Parathyroid adenoma (tissue), 2 donors: Measurements from ENCODE around the gene DIAPH3.

Experiments
- H2AFZ ChIP-seq: fragments of 300-600 bp; sonication (generic); one replicate; pipeline ENCODE4 v1.7.0; 2017; ENCODE audit warnings: antibody characterized with exemption, mild to moderate bottlenecking
- H3K27ac ChIP-seq: fragments of 300-600 bp; sonication (generic); one replicate; pipeline ENCODE4 v1.7.0; 2017
- H3K27me3 ChIP-seq: fragments of 300-600 bp; sonication (generic); one replicate; pipeline ENCODE4 v1.7.0; 2017; ENCODE audit warnings: low read length; ENCODE audit not compliant: control insufficient read depth, insufficient read depth
- H3K36me3 ChIP-seq: fragments of 300-600 bp; sonication (generic); one replicate; pipeline ENCODE4 v1.7.0; 2017; ENCODE audit warnings: low read length; ENCODE audit not compliant: control insufficient read depth, insufficient read depth
- H3K4me1 ChIP-seq: fragments of 300-600 bp; sonication (generic); one replicate; pipeline ENCODE4 v1.7.0; 2017; ENCODE audit warnings: control low read depth
- H3K4me2 ChIP-seq: fragments of 300-600 bp; sonication (generic); one replicate; pipeline ENCODE4 v1.7.0; 2017; ENCODE audit warnings: low read length
- H3K4me3 ChIP-seq: fragments of 300-600 bp; sonication (generic); one replicate; pipeline ENCODE4 v1.7.0; 2017; ENCODE audit warnings: low read depth, low read length
- H3K79me2 ChIP-seq: fragments of 300-600 bp; sonication (generic); one replicate; pipeline ENCODE4 v1.7.0; 2017; ENCODE audit warnings: control low read depth
- H3K9ac ChIP-seq: fragments of 300-600 bp; sonication (generic); one replicate; pipeline ENCODE4 v1.7.0; 2017; ENCODE audit warnings: mild to moderate bottlenecking
- H3K9me3 ChIP-seq: fragments of 300-600 bp; sonication (generic); one replicate; pipeline ENCODE4 v1.7.0; 2017; ENCODE audit warnings: low read length; ENCODE audit not compliant: control insufficient read depth
- TF ChIP-seq, protein P1 (sequence below): fragments of 300-600 bp; sonication (generic); IDR thresholded peaks from one replicate; pipeline ENCODE4 v1.7.0; 2017; ENCODE audit warnings: antibody characterized with exemption, mild to moderate bottlenecking
- donor health status: primary hyperparathyroidism.

DIAPH3 gene

GRCh38 chr13:59914556-59914955 is 249.2 kb downstream of the DIAPH3 start:
- TF ChIP-seq, protein P1, sequence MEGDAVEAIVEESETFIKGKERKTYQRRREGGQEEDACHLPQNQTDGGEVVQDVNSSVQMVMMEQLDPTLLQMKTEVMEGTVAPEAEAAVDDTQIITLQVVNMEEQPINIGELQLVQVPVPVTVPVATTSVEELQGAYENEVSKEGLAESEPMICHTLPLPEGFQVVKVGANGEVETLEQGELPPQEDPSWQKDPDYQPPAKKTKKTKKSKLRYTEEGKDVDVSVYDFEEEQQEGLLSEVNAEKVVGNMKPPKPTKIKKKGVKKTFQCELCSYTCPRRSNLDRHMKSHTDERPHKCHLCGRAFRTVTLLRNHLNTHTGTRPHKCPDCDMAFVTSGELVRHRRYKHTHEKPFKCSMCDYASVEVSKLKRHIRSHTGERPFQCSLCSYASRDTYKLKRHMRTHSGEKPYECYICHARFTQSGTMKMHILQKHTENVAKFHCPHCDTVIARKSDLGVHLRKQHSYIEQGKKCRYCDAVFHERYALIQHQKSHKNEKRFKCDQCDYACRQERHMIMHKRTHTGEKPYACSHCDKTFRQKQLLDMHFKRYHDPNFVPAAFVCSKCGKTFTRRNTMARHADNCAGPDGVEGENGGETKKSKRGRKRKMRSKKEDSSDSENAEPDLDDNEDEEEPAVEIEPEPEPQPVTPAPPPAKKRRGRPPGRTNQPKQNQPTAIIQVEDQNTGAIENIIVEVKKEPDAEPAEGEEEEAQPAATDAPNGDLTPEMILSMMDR = no peak
- H3K79me2 ChIP-seq = no peaks in the 10 kb centered on the region

GRCh38 chr13:59906413-59907049 is 257.2 kb downstream of the DIAPH3 start:
- Histone ChIP-seq H3K79me2 (no peaks in the 10 kb centered on the region), H3K27me3 (no peaks in the 10 kb centered on the region), H3K36me3 (no peaks in the 10 kb centered on the region), H3K4me1 (no peaks in the 10 kb centered on the region), H3K27ac (no peak overlapping the region), H3K4me3 (no peak overlapping the region), H3K9ac (no peak overlapping the region), H3K4me2 (no peak overlapping the region), H3K9me3 (no peaks in the 10 kb centered on the region), H2AFZ (peak overlapping the region; percentile 45)
- TF ChIP-seq, protein P1 = peak; percentile 52

More at GRCh38 chr13:59914556-59914955, 249.2 kb downstream of the DIAPH3 start:
- Histone ChIP-seq H3K27ac (no peak overlapping the region), H3K9ac (no peak overlapping the region), H3K27me3 (no peaks in the 10 kb centered on the region), H2AFZ (no peak overlapping the region), H3K4me3 (no peak overlapping the region), H3K4me1 (no peaks in the 10 kb centered on the region), H3K4me2 (no peak overlapping the region), H3K36me3 (no peaks in the 10 kb centered on the region), H3K9me3 (no peaks in the 10 kb centered on the region)

DNA sequence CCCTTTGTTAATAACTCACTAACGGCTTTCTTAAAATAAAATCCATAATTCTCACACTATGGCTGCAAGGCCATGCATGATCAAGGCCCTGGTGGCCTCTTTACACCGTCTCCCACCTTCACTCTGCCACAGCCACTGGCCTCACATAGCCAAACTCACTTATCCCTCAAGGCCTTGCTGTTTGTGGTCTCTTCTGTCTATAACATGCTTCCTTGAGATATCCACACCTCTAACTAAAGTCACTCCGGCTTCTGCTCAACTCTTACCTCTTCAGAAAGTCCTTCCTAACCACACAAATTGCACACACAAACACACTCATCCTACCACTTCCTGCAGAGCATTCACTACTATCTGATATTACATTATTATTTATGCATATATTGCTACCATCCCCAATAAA is 262.5 kb downstream of the DIAPH3 start:
- no peak overlapping the region for H3K4me2 ChIP-seq
- no peak overlapping the region for H3K9ac ChIP-seq
- H3K36me3 ChIP-seq = no peaks in the 10 kb centered on the region
- no peaks in the 10 kb centered on the region for H3K9me3 ChIP-seq
- H3K4me3 ChIP-seq = no peak overlapping the region
- H3K27ac ChIP-seq = no peak overlapping the region
- no peaks in the 10 kb centered on the region for H3K4me1 ChIP-seq
- H3K79me2 ChIP-seq = no peaks in the 10 kb centered on the region
- H2AFZ ChIP-seq = no peak overlapping the region
- H3K27me3 ChIP-seq = no peaks in the 10 kb centered on the region
- TF ChIP-seq, protein P1 = no peak

GRCh38 chr13:59898066-59898465 is 265.7 kb downstream of the DIAPH3 start:
- no peaks in the 10 kb centered on the region for H3K4me1 ChIP-seq

More at GRCh38 chr13:59898066-59898465, 265.7 kb downstream of the DIAPH3 start:
- TF ChIP-seq, protein P1 = no peak
- Histone ChIP-seq H3K27ac (no peak overlapping the region), H3K79me2 (no peaks in the 10 kb centered on the region), H2AFZ (no peak overlapping the region), H3K9ac (no peak overlapping the region), H3K9me3 (no peaks in the 10 kb centered on the region), H3K4me3 (no peak overlapping the region), H3K4me2 (no peak overlapping the region), H3K27me3 (no peaks in the 10 kb centered on the region), H3K36me3 (no peaks in the 10 kb centered on the region)
